HUES6 (cell line): ENCODE data around the gene TMEM266.
A peak's percentile ranks its signal among the peaks of the same experiment; 100 is the strongest.
"Not testable (repeated sequence)": the region's sequence is repeated elsewhere in the genome, so short reads cannot be mapped to it uniquely, and the experiment has no call there.

Experiments used
- H3K27ac ChIP-seq: 2 replicates; pipeline ENCODE4 v1.7.0; 2013; ENCODE audit warnings: low read depth, mild to moderate bottlenecking, low read length, inconsistent platforms
- H3K27me3 ChIP-seq: 2 replicates; pipeline ENCODE4 v1.6.1; 2013; ENCODE audit warnings: low read length; ENCODE audit not compliant: control insufficient read depth, insufficient read depth
- H3K36me3 ChIP-seq: 2 replicates; pipeline ENCODE4 v1.6.1; 2013; ENCODE audit warnings: low read length; ENCODE audit not compliant: control insufficient read depth, insufficient read depth
- H3K4me1 ChIP-seq: 2 replicates; pipeline ENCODE4 v1.6.1; 2013; ENCODE audit warnings: low read length; ENCODE audit not compliant: control insufficient read depth, insufficient read depth
- H3K4me3 ChIP-seq: 2 replicates; pipeline ENCODE4 v1.5.1; 2013; ENCODE audit warnings: low read depth, low read length
- H3K9ac ChIP-seq: one replicate; pipeline ENCODE4 v1.6.1; 2013; ENCODE audit warnings: mild to moderate bottlenecking, low read length
- H3K9me3 ChIP-seq: 2 replicates; pipeline ENCODE4 v1.6.1; 2013; ENCODE audit warnings: low read depth, low read length; ENCODE audit not compliant: control insufficient read depth, insufficient read depth

Gene TMEM266, protein sequence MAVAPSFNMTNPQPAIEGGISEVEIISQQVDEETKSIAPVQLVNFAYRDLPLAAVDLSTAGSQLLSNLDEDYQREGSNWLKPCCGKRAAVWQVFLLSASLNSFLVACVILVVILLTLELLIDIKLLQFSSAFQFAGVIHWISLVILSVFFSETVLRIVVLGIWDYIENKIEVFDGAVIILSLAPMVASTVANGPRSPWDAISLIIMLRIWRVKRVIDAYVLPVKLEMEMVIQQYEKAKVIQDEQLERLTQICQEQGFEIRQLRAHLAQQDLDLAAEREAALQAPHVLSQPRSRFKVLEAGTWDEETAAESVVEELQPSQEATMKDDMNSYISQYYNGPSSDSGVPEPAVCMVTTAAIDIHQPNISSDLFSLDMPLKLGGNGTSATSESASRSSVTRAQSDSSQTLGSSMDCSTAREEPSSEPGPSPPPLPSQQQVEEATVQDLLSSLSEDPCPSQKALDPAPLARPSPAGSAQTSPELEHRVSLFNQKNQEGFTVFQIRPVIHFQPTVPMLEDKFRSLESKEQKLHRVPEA

GRCh38 chr15:76059320-76060117 lies at the start of gene TMEM266:
Gene TMEM266 (plus strand): TSS chr15:76059985. CDS start chr15:76134264, 74,279 bp downstream.
- peak within 1 kb of the TSS; percentile 89 for H3K4me3 ChIP-seq
- peaks cover 23% of the 10 kb centered on the region for H3K4me1 ChIP-seq
- peaks cover 36% of the 10 kb centered on the region for H3K27me3 ChIP-seq
- no peaks in the 10 kb centered on the region for H3K9me3 ChIP-seq
- H3K27ac ChIP-seq = no peak within 1 kb of the TSS
- peak within 1 kb of the TSS; percentile 50 for H3K9ac ChIP-seq
- no peaks in the 10 kb centered on the region for H3K36me3 ChIP-seq

DNA sequence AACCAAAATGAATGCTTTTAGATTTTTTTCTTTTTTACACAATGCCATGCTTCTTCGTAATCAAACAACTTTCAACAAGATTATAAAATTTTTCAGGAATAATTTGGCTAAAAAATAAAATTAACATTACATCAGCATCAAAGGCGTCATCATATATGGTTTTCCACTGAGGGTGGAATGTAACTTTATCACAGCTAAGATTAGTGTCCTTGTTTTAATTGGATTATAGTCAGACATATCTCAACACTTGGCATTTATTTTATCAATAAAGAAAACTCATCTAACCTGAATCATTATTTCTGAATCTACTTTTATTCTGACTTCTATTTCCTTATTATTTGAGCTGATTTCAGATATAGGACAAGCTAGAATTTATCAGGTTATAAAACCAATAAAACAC lies 49.2 kb upstream of the TMEM266 start:
- no peak overlapping the region for H3K4me3 ChIP-seq
- H3K9ac ChIP-seq = no peak overlapping the region

GRCh38 chr15:76011627-76012551 lies 47.9 kb upstream of the TMEM266 start, which contains the start of gene NRG4:
Gene NRG4 (minus strand): TSS chr15:76012424. CDS start chr15:76011230, 1,194 bp downstream.
- Histone ChIP-seq H3K4me1 (no peaks in the 10 kb centered on the region), H3K9ac (no peak within 1 kb of the TSS), H3K36me3 (no peaks in the 10 kb centered on the region), H3K27ac (no peak within 1 kb of the TSS), H3K27me3 (no peaks in the 10 kb centered on the region), H3K9me3 (no peaks in the 10 kb centered on the region), H3K4me3 (no peak within 1 kb of the TSS)

More for the DNA sequence above, 49.2 kb upstream of the TMEM266 start:
- Histone ChIP-seq H3K27ac (no peak overlapping the region), H3K9me3 (no peaks in the 10 kb centered on the region), H3K27me3 (no peaks in the 10 kb centered on the region), H3K36me3 (no peaks in the 10 kb centered on the region), H3K4me1 (no peaks in the 10 kb centered on the region)

GRCh38 chr15:76013470-76013869 lies 46.3 kb upstream of the TMEM266 start:
- H3K4me1 ChIP-seq, H3K9me3 ChIP-seq, H3K27ac ChIP-seq: not testable (repeated sequence)

DNA sequence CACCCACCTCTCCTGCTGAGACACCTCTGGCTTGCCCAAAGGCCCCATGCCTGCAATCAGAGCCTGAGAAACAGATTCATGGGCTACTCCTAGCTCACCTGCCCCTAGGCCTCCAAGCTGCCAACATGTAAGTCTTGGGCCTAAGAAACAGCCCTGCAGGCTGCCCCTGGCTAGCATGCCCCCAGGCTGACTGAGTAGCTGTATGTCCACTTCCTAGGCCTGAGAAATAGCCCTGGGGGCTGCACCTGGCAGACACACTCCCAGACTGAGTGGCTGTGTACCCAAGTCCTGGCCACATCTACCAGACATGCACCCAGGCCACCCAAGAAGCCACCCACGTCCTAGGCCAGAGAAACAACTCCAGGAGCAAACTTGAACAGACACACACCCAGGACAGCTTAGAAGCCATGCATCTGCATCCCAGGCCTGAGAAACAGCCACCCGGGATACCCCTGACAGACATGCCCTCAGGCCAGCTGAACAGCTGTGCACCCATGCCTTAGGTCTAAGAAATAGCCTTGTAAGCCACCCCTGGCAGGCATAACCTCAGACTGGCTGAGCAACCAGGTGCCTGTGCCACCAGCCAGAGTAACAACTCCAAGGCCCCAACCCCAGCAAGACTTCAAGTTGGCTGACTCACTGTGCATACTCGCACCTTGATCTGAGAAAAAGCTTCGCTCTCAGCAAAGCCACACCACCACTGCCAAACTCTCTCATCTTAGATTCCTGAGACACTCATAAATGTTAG lies 35.6 kb upstream of the TMEM266 start:
- no peak overlapping the region for H3K27ac ChIP-seq
- no peak overlapping the region for H3K4me3 ChIP-seq
- no peaks in the 10 kb centered on the region for H3K4me1 ChIP-seq
- no peak overlapping the region for H3K9ac ChIP-seq
- H3K36me3 ChIP-seq = no peaks in the 10 kb centered on the region
- H3K9me3 ChIP-seq = peaks cover 9% of the 10 kb centered on the region
- H3K27me3 ChIP-seq = no peaks in the 10 kb centered on the region

More at GRCh38 chr15:76013470-76013869, 46.3 kb upstream of the TMEM266 start:
- H3K9ac ChIP-seq, H3K4me3 ChIP-seq, H3K27me3 ChIP-seq, H3K36me3 ChIP-seq: not testable (repeated sequence)

DNA sequence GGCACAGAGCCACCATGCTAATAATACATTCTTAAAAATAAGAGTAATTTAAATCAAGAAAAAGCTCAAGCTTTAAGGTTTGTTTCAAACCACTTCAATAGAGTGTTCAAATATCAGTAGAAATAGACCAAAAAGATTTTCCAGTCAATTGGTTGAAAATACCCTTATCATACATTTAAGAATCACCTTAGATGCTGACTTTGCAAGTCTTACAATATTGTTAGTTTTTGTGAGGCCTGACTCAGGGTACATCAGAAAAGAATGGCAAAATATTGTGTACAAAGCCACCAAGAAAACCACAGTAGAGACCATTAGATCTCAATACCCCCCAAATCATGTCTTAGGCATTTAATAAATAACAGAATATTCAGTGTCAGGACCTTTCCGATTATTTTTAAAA lies 27.7 kb upstream of the TMEM266 start:
- Histone ChIP-seq H3K4me1 (peaks cover 20% of the 10 kb centered on the region), H3K9ac (no peak overlapping the region), H3K4me3 (no peak overlapping the region)

DNA sequence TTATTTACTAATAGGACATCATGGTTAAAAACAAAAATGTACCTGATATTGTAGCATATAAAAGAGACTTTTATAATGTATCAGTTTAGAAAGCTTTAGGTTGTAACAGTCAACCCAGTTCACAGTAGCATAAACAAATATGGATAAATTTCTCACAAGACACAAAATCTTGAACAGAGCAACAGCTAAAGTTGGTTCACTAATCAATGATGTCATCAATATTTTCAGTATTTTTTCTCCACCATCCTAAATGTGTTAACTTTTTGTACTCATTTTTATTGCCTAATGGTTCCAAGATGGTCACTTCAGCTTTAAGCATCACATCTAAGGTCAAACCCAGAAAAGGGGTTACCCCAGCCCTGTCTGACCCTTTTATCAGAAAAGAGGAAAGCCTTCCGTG lies 26.3 kb upstream of the TMEM266 start:
- H3K4me3 ChIP-seq = no peak overlapping the region
- H3K4me1 ChIP-seq = peaks cover 20% of the 10 kb centered on the region
- no peak overlapping the region for H3K9ac ChIP-seq
- no peak overlapping the region for H3K27ac ChIP-seq
- no peaks in the 10 kb centered on the region for H3K27me3 ChIP-seq
- H3K36me3 ChIP-seq = no peaks in the 10 kb centered on the region
- H3K9me3 ChIP-seq = no peaks in the 10 kb centered on the region; the same call in 1 of the 2 replicates

More for the DNA sequence above, 27.7 kb upstream of the TMEM266 start:
- Histone ChIP-seq H3K27me3 (no peaks in the 10 kb centered on the region), H3K9me3 (no peaks in the 10 kb centered on the region; the same call in 1 of the 2 replicates), H3K36me3 (no peaks in the 10 kb centered on the region), H3K27ac (no peak overlapping the region)

DNA sequence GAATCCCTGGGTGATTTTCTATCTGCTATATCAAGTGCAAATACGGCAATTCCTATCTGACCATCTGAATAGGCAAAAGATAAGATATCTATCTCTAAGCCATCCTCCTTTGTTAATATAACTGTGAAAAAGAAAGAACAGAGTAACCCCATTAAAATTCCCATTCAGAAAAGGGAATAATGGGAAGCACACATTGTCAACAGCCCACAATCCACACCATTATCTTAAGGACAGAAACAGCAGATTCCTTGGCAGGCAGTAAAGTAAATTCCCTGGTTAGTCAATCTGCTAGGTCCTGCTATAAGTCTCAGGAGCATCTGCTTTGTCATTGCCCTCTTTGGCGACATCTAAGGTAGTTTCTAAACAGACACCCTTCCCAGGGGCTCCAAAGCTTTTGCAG lies 25.7 kb upstream of the TMEM266 start:
- no peaks in the 10 kb centered on the region; the same call in 1 of the 2 replicates for H3K9me3 ChIP-seq
- no peaks in the 10 kb centered on the region for H3K36me3 ChIP-seq
- H3K27ac ChIP-seq = no peak overlapping the region
- H3K9ac ChIP-seq = no peak overlapping the region
- H3K4me3 ChIP-seq = no peak overlapping the region
- peaks cover 20% of the 10 kb centered on the region for H3K4me1 ChIP-seq
- no peaks in the 10 kb centered on the region for H3K27me3 ChIP-seq

GRCh38 chr15:76035593-76035992 lies 24.2 kb upstream of the TMEM266 start:
- Histone ChIP-seq H3K4me1 (peaks cover 20% of the 10 kb centered on the region), H3K27me3 (no peaks in the 10 kb centered on the region), H3K9me3 (no peaks in the 10 kb centered on the region), H3K4me3 (no peak overlapping the region), H3K9ac (no peak overlapping the region), H3K36me3 (no peaks in the 10 kb centered on the region), H3K27ac (no peak overlapping the region)

- H3K4me1 ChIP-seq = peaks cover 20% of the 10 kb centered on the region
- H3K27me3 ChIP-seq = no peaks in the 10 kb centered on the region
- H3K27ac ChIP-seq = no peak overlapping the region
Observed at GRCh38 chr15:76038512-76038911, 21.3 kb upstream of the TMEM266 start.

More at GRCh38 chr15:76038512-76038911, 21.3 kb upstream of the TMEM266 start:
- Histone ChIP-seq H3K4me3 (no peak overlapping the region), H3K9ac (no peak overlapping the region), H3K36me3 (no peaks in the 10 kb centered on the region), H3K9me3 (no peaks in the 10 kb centered on the region)
